AG04450 (cell line): ENCODE measurements around the gene PLA2G4C. TPM values are rescaled to one million over a fixed set of nuclear protein-coding genes. Genes with fewer than 3 reads are reported as not detected.
A peak's percentile ranks its signal among the peaks of the same experiment; 100 is the strongest.

Experiments used
- CTCF ChIA-PET: fragments of 300-600, 350-600 bp; formaldehyde crosslinking; extraction: SDS; loops from one replicate; lab custom pipeline; 2022; ENCODE audit warnings: antibody characterized with exemption, inconsistent platforms; lab: Charles Lee
- POLR2A ChIA-PET: fragments of 350-600 bp; formaldehyde crosslinking; extraction: SDS; loops from one replicate; lab custom pipeline; 2021; ENCODE audit warnings: antibody characterized with exemption, inconsistent platforms; lab: Yijun Ruan, JAX
- DNase-seq: peaks from one replicate; pipeline ENCODE4 v3.0.0-alpha.2; 2011; ENCODE audit warnings: low read depth, low spot score
- H3K27ac ChIP-seq: one replicate; pipeline ENCODE4 v1.5.1; 2012; ENCODE audit warnings: low read depth, low read length, control low read depth
- H3K27me3 ChIP-seq: one replicate; pipeline ENCODE4 v1.6.0; 2012; ENCODE audit warnings: low read length; ENCODE audit not compliant: control insufficient read depth, insufficient read depth
- H3K4me3 ChIP-seq: 2 replicates; pipeline ENCODE4 v1.5.1; 2011; ENCODE audit warnings: mild to moderate bottlenecking, low read depth, low read length, control low read depth
- H3K9me3 ChIP-seq: 2 replicates; pipeline ENCODE4 v1.5.1; 2012; ENCODE audit warnings: low read length; ENCODE audit not compliant: control insufficient read depth, insufficient read depth
- polyA plus RNA-seq: library from polyadenylated mRNA; depleted of rRNA; stranded (reverse); fragments of >200 nt; gene quantifications from 2 replicates; pipeline ENCODE4 v1.2.3, GENCODE V29; 2011
- TF ChIP-seq, protein P1 (sequence below): IDR thresholded peaks from 2 replicates; pipeline ENCODE4 v1.5.1; 2011; ENCODE audit warnings: low read depth, low read length, control low read depth, inconsistent platforms

PLA2G4C gene
- polyA plus RNA-seq, 1 experiment = 8.0 TPM

DNA sequence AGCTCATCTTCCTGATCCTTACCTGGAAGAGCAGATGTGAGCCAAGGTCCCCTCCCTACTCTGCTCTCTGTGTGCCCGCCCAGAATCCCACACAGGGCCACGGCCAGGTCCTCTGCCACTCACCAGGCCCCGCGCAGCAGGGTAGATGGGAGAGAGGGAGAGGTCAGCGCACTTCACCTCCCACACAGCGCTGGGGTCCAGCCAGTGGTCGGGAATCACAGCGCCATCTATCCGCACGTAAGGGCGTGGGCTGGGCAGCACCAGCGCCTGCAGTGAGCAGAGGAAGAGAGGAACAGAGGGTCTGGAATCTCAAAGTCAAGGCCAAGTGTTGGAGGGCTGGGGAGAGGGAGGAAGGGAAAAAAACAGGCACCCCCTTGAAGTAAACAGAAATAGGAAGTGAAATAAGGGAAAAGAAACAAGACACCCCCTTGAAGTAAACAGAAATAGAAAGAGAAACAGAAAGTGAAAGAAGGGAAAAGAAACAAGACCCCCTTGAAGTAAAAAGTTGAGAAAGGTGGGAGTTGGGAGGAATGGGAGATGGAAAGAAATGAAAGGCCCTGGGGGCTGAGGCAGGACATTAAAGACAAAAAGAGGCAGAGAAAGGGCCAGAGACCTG lies 7.0 kb upstream of the PLA2G4C start:
- no peak for DNase-seq
- Histone ChIP-seq H3K4me3 (no peak overlapping the region), H3K9me3 (peaks cover 10% of the 10 kb centered on the region), H3K27me3 (no peaks in the 10 kb centered on the region), H3K27ac (no peak overlapping the region)
- TF ChIP-seq, protein P1, sequence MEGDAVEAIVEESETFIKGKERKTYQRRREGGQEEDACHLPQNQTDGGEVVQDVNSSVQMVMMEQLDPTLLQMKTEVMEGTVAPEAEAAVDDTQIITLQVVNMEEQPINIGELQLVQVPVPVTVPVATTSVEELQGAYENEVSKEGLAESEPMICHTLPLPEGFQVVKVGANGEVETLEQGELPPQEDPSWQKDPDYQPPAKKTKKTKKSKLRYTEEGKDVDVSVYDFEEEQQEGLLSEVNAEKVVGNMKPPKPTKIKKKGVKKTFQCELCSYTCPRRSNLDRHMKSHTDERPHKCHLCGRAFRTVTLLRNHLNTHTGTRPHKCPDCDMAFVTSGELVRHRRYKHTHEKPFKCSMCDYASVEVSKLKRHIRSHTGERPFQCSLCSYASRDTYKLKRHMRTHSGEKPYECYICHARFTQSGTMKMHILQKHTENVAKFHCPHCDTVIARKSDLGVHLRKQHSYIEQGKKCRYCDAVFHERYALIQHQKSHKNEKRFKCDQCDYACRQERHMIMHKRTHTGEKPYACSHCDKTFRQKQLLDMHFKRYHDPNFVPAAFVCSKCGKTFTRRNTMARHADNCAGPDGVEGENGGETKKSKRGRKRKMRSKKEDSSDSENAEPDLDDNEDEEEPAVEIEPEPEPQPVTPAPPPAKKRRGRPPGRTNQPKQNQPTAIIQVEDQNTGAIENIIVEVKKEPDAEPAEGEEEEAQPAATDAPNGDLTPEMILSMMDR = no peak
- CTCF ChIA-PET = interaction anchor here (0.7 to 0.9 kb wide), 2 partner anchors 10 to 154 kb away, joined by 3 to 7 read pairs; no protein-coding TSS in a partner anchor
- POLR2A ChIA-PET = no interaction called here

GRCh38 chr19:48113190-48113917 lies 2.7 kb upstream of the PLA2G4C start:
- DNase-seq = no peak
- Histone ChIP-seq H3K4me3 (no peak overlapping the region), H3K9me3 (no peaks in the 10 kb centered on the region; the same call in 1 of the 2 replicates), H3K27me3 (no peaks in the 10 kb centered on the region), H3K27ac (no peak overlapping the region)
- CTCF ChIA-PET = no interaction called here
- TF ChIP-seq, protein P1 = no peak
- POLR2A ChIA-PET = no interaction called here

- H3K27ac ChIP-seq = peak overlapping the region; percentile 100
- no peak overlapping the region for H3K4me3 ChIP-seq
- CTCF ChIA-PET = interaction anchor here (1.1 to 1.8 kb wide), 3 partner anchors 43 to 148 kb away, joined by 3 to 10 read pairs (median 4); no protein-coding TSS in a partner anchor
- POLR2A ChIA-PET = interaction anchor here (1.0 to 1.4 kb wide), 3 partner anchors 10 to 58 kb away, joined by 3 to 11 read pairs (median 3); no protein-coding TSS in a partner anchor
- H3K9me3 ChIP-seq = no peaks in the 10 kb centered on the region; the same call in 1 of the 2 replicates
- H3K27me3 ChIP-seq = no peaks in the 10 kb centered on the region
- TF ChIP-seq, protein P1 = no peak
- DNase-seq = no peak
Measured at GRCh38 chr19:48111280-48111679, 663 bp upstream of the PLA2G4C start.

GRCh38 chr19:48108997-48109782 lies 1.4 kb downstream of the PLA2G4C start:
- POLR2A ChIA-PET = no interaction called here

More at GRCh38 chr19:48108997-48109782, 1.4 kb downstream of the PLA2G4C start:
- no peak overlapping the region for H3K27ac ChIP-seq
- TF ChIP-seq, protein P1 = no peak
- no peak for DNase-seq
- H3K4me3 ChIP-seq = no peak overlapping the region
- H3K9me3 ChIP-seq = no peaks in the 10 kb centered on the region; the same call in 1 of the 2 replicates
- CTCF ChIA-PET = interaction anchor here (0.6 to 10.6 kb wide), 6 partner anchors 11 to 151 kb away, joined by 3 to 76 read pairs (median 5); no protein-coding TSS in a partner anchor
- H3K27me3 ChIP-seq = no peaks in the 10 kb centered on the region
